Liver (tissue), 9 donors: Measurements from ENCODE around the gene AKT1S1. TPM values are rescaled to one million over a fixed set of nuclear protein-coding genes. Genes with fewer than 3 reads are reported as not detected.

ENCODE experiments used
- DNase-seq: peaks from one replicate; pipeline ENCODE4 v3.0.0-alpha.2; 2017; ENCODE audit warnings: low spot score
- H3K27ac ChIP-seq, 2 donors: one replicate each; pipeline ENCODE4 v1.7.0; 2013; ENCODE audit warnings: inconsistent platforms in 2 of 2, low read length in 2 of 2, control low read depth in 1 of 2, low read depth in 1 of 2, mild to moderate bottlenecking in 1 of 2
- H3K27me3 ChIP-seq, 4 donors: one replicate each; pipeline versions ENCODE4 v1.6.1 to v1.7.0; 2013; ENCODE audit warnings: low read length in 3 of 4, inconsistent platforms in 1 of 4, mild to moderate bottlenecking in 1 of 4, moderate library complexity in 1 of 4; ENCODE audit not compliant: control insufficient read depth in 4 of 4, insufficient read depth in 4 of 4
- H3K36me3 ChIP-seq, 4 donors: one replicate each; pipeline versions ENCODE4 v1.6.1 to v1.7.0; 2013; ENCODE audit warnings: low read length in 3 of 4, mild to moderate bottlenecking in 3 of 4, low read depth in 1 of 4, moderate library complexity in 1 of 4; ENCODE audit not compliant: control insufficient read depth in 4 of 4, insufficient read depth in 3 of 4
- H3K4me1 ChIP-seq, 4 donors: one replicate each; pipeline versions ENCODE4 v1.6.1 to v1.7.0; 2013; ENCODE audit warnings: low read length in 3 of 4, mild to moderate bottlenecking in 3 of 4, moderate library complexity in 1 of 4; ENCODE audit not compliant: control insufficient read depth in 4 of 4, insufficient read depth in 4 of 4
- H3K4me3 ChIP-seq, 3 donors: one replicate each; pipeline versions ENCODE4 v1.6.1 to v1.7.0; 2013; ENCODE audit warnings: low read length in 3 of 3, control low read depth in 1 of 3, low read depth in 1 of 3, mild to moderate bottlenecking in 1 of 3
- H3K9ac ChIP-seq, 2 donors: one replicate each; pipeline ENCODE4 v1.7.0; 2013; ENCODE audit warnings: low read length in 2 of 2, mild to moderate bottlenecking in 2 of 2, moderate library complexity in 2 of 2, control low read depth in 1 of 2, low read depth in 1 of 2
- H3K9me3 ChIP-seq, 4 donors: one replicate each; pipeline versions ENCODE4 v1.6.1 to v1.7.0; 2013; ENCODE audit warnings: low read length in 3 of 4; ENCODE audit not compliant: control insufficient read depth in 4 of 4
- EGR1 ChIP-seq, 2 donors: IDR thresholded peaks; 2 replicates each; pipeline ENCODE4 v1.6.1; 2016 to 2018; ENCODE audit warnings: antibody characterized with exemption in 2 of 2, low read depth in 2 of 2
- FOXA1 ChIP-seq: IDR thresholded peaks from 2 replicates; pipeline ENCODE4 v1.6.1; 2016; ENCODE audit warnings: antibody characterized with exemption
- FOXA2 ChIP-seq: IDR thresholded peaks from 2 replicates; pipeline ENCODE4 v1.6.1; 2016; ENCODE audit warnings: antibody characterized with exemption
- GABPA ChIP-seq, 2 donors: IDR thresholded peaks in 1 of 2; conservative IDR thresholded peaks in 1 of 2; 2 replicates each; pipeline ENCODE4 v1.6.1; 2016; ENCODE audit warnings: antibody characterized with exemption in 2 of 2, mild to moderate bottlenecking in 1 of 2, moderate library complexity in 1 of 2
- HNF4A ChIP-seq, 2 donors: conservative IDR thresholded peaks; 2 replicates each; pipeline ENCODE4 v1.6.1; 2016; ENCODE audit warnings: antibody characterized with exemption in 2 of 2, mild to moderate bottlenecking in 2 of 2
- JUND ChIP-seq, 2 donors: IDR thresholded peaks; 2 replicates each; pipeline ENCODE4 v1.6.1; 2016; ENCODE audit warnings: antibody characterized with exemption in 2 of 2
- NR2F2 ChIP-seq: IDR thresholded peaks from 2 replicates; pipeline ENCODE4 v1.6.1; 2016; ENCODE audit warnings: antibody characterized with exemption
- RXRA ChIP-seq, 2 donors: IDR thresholded peaks; 2 replicates each; pipeline ENCODE4 v1.6.1; 2017 to 2018; ENCODE audit warnings: antibody characterized with exemption in 2 of 2, mild to moderate bottlenecking in 1 of 2
- TAF1 ChIP-seq: conservative IDR thresholded peaks from 2 replicates; pipeline ENCODE4 v1.6.1; 2016; ENCODE audit warnings: antibody characterized with exemption, mild to moderate bottlenecking
- YY1 ChIP-seq: IDR thresholded peaks from 2 replicates; pipeline ENCODE4 v1.6.1; 2016; ENCODE audit warnings: antibody characterized with exemption, mild to moderate bottlenecking
- WGBS: extraction: QIAGEN DNeasy Blood & Tissue Kit; methylation state at CpG from one replicate; pipeline ENCODE4 v1.1.7; 2013; 5-methylcytosine and 5-hydroxymethylcytosine counted together
- polyA plus RNA-seq, 2 donors: library from polyadenylated mRNA; stranded (reverse) in 1 of 2; unstranded in 1 of 2; fragments of 200-250 nt in 1 of 2; fragments of >200 nt in 1 of 2; fragmentation: Nextera tagmentation in 1 of 2; extraction: Ambion mirVana in 1 of 2; gene quantifications; one replicate each; pipeline versions ENCODE4 v1.2.1 to v1.2.3, GENCODE V29; 2013 to 2015
- total RNA-seq, 2 donors: library from RNA; depleted of rRNA; stranded (reverse); fragments of >200 nt; gene quantifications; one replicate each; pipeline ENCODE4 v1.2.3, GENCODE V29; 2014
- TF ChIP-seq, protein P1 (sequence below): IDR thresholded peaks from 2 replicates; pipeline ENCODE4 v1.6.1; 2016; ENCODE audit warnings: antibody characterized with exemption
- TF ChIP-seq, protein P2 (sequence below): fragments of 150-350 bp; IDR thresholded peaks from 2 replicates; pipeline ENCODE4 v1.5.1; 2017; ENCODE audit warnings: improper control_type of control experiment, low read depth, low read length; ENCODE audit not compliant: missing input control
- TF ChIP-seq, protein P3 (sequence below): IDR thresholded peaks from 2 replicates; pipeline ENCODE4 v1.6.1; 2016; ENCODE audit warnings: antibody characterized with exemption
- donor health status: healthy.
- donor health status: healthy.
- donor health status: healthy.
- donor health status: healthy.
- donor health status: healthy.

Gene AKT1S1
- total and polyA plus RNA-seq, 4 donors: 6.8 to 43.9 (median 12.9) TPM

DNA sequence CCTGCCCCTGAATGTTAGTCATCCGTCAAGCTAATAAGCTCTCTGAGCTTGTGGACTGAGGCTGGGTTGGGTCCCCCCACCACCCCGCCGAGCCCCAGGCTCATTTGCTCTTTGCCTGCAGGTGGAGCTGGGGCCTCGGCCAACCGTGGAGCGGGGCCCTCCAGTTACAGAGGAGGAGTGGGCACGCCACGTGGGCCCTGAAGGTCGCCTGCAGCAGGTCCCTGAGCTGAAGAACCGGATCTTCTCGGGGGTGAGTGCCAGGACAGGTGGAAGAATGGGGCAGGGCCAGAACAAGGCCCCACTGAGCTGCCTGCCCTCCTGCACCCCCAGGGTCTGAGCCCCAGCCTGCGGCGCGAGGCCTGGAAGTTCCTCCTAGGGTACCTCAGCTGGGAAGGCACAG lies 5.5 kb upstream of the AKT1S1 start:
- no peak overlapping the region for H3K9ac ChIP-seq
- H3K4me1 ChIP-seq: peaks cover 0 to 22% (median 13%) of the 10 kb centered on the region in 4 donors
- DNase-seq: no peak
- TF ChIP-seq FOXA1 (no peak), YY1 (no peak), FOXA2 (no peak), JUND (IDR thresholded peaks at IDR 0.05) (no peak), NR2F2 (no peak), GABPA (IDR thresholded peaks at IDR 0.05 in 1 of 2, conservative IDR thresholded peaks at IDR 0.05 in 1 of 2) (no peak), RXRA (IDR thresholded peaks at IDR 0.05) (no peak), EGR1 (IDR thresholded peaks at IDR 0.05; ENCODE audit: low read depth in 2 of 2) (no peak)
- TF ChIP-seq, protein P1, sequence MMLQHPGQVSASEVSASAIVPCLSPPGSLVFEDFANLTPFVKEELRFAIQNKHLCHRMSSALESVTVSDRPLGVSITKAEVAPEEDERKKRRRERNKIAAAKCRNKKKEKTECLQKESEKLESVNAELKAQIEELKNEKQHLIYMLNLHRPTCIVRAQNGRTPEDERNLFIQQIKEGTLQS: no peak
- H3K36me3 ChIP-seq: peaks cover 42 to 57% (median 49%) of the 10 kb centered on the region in 4 donors
- 97% methylated on average over 14 of the region's 14 CpGs for WGBS
- no peaks in the 10 kb centered on the region for H3K9me3 ChIP-seq
- no peaks in the 10 kb centered on the region for H3K27me3 ChIP-seq
- no peak overlapping the region for H3K27ac ChIP-seq
- H3K4me3 ChIP-seq: no peak overlapping the region

DNA sequence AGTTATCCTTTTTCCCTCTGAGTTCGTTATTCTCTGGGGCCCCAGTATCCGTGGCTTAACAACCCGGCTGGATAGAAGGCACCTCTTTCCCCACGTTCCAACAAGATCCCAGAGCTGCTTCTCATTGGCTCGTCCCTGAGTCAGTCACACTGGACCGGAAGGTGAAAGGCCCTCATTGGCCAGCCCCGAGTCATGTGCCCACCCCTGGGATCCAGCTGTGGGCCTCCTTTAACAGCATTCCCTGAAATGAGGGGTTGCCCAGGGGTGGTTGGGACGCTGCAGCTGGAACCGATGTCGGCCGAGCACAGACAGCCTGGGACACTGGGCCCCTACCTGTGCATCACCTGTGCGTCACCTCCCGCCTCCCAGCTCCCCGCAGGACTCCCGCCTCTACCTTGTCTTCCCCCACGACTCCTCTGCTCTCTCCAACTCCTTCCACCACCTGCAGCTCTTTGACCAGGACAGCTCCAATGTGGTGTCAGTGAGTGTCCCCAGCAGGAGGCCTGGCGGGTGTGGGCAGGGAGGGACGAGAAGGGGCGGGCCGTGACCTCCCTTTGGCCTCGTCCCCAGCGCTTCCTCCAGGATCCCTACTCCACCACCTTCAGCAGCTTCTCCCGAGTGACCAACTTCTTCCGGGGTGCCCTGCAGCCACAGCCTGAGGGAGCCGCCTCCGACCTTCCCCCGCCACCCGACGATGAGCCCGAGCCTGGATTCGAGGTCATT lies 4.7 kb upstream of the AKT1S1 start:
- Histone ChIP-seq H3K27me3 (no peaks in the 10 kb centered on the region), H3K36me3 (peaks cover 40 to 55% (median 49%) of the 10 kb centered on the region in 4 donors), H3K4me3 (no peak overlapping the region), H3K9me3 (no peaks in the 10 kb centered on the region), H3K9ac (no peak overlapping the region), H3K27ac (no peak overlapping the region), H3K4me1 (peaks cover 0 to 22% (median 11%) of the 10 kb centered on the region in 4 donors)
- no peak for DNase-seq
- no peak for TF ChIP-seq HNF4A (conservative IDR thresholded peaks at IDR 0.05)
- no peak for TF ChIP-seq TAF1
- TF ChIP-seq, protein P2, sequence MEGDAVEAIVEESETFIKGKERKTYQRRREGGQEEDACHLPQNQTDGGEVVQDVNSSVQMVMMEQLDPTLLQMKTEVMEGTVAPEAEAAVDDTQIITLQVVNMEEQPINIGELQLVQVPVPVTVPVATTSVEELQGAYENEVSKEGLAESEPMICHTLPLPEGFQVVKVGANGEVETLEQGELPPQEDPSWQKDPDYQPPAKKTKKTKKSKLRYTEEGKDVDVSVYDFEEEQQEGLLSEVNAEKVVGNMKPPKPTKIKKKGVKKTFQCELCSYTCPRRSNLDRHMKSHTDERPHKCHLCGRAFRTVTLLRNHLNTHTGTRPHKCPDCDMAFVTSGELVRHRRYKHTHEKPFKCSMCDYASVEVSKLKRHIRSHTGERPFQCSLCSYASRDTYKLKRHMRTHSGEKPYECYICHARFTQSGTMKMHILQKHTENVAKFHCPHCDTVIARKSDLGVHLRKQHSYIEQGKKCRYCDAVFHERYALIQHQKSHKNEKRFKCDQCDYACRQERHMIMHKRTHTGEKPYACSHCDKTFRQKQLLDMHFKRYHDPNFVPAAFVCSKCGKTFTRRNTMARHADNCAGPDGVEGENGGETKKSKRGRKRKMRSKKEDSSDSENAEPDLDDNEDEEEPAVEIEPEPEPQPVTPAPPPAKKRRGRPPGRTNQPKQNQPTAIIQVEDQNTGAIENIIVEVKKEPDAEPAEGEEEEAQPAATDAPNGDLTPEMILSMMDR: no peak
- TF ChIP-seq, protein P3, sequence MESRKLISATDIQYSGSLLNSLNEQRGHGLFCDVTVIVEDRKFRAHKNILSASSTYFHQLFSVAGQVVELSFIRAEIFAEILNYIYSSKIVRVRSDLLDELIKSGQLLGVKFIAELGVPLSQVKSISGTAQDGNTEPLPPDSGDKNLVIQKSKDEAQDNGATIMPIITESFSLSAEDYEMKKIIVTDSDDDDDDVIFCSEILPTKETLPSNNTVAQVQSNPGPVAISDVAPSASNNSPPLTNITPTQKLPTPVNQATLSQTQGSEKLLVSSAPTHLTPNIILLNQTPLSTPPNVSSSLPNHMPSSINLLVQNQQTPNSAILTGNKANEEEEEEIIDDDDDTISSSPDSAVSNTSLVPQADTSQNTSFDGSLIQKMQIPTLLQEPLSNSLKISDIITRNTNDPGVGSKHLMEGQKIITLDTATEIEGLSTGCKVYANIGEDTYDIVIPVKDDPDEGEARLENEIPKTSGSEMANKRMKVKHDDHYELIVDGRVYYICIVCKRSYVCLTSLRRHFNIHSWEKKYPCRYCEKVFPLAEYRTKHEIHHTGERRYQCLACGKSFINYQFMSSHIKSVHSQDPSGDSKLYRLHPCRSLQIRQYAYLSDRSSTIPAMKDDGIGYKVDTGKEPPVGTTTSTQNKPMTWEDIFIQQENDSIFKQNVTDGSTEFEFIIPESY: no peak
- TF ChIP-seq EGR1 (IDR thresholded peaks at IDR 0.05; ENCODE audit: low read depth in 2 of 2): no peak
- TF ChIP-seq, protein P1: no peak
- no peak for TF ChIP-seq YY1
- WGBS: 92% methylated on average over 31 of the region's 31 CpGs

DNA sequence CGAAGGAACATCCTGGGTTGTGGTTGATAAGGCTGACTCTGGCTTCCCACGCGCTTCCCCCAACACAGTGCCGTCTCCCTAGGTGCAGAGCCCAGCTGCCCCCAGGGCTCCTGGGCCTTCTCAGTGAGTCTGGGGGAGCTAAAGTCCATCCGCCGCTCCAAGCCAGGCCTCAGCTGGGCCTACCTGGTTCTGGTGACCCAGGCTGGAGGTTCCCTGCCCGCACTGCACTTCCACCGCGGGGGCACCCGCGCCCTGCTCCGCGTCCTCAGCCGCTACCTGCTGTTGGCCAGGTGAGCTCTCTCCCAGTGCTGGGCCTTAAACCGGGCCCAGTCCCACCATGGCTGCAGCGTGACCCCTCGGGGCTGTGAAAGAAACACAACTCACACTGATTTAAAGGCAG lies 4.0 kb upstream of the AKT1S1 start:
- 98% methylated on average over 17 of the region's 17 CpGs for WGBS
- no peak for DNase-seq
- no peak overlapping the region for H3K9ac ChIP-seq
- no peak overlapping the region for H3K27ac ChIP-seq
- peaks cover 40 to 53% (median 47%) of the 10 kb centered on the region in 4 donors for H3K36me3 ChIP-seq
- H3K4me1 ChIP-seq: peaks cover 0 to 22% (median 11%) of the 10 kb centered on the region in 4 donors
- H3K27me3 ChIP-seq: no peaks in the 10 kb centered on the region
- H3K4me3 ChIP-seq: no peak overlapping the region
- no peaks in the 10 kb centered on the region for H3K9me3 ChIP-seq
- TF ChIP-seq RXRA (IDR thresholded peaks at IDR 0.05): no peak
- no peak for TF ChIP-seq TAF1
